MM.1S (cell line): ENCODE data around the gene DIP2C.

Experiments
- DNase-seq: peaks from one replicate; pipeline ENCODE4 v3.0.0-alpha.2; 2015
- H2AFZ ChIP-seq: fragments of 300-600 bp; sonication (generic); 2 replicates; pipeline ENCODE4 v1.6.0; 2016; ENCODE audit warnings: antibody characterized with exemption, low read length
- H3F3A ChIP-seq: fragments of 300-600 bp; sonication (generic); 2 replicates; pipeline ENCODE4 v1.6.1; 2016; ENCODE audit warnings: mild to moderate bottlenecking, antibody characterized with exemption, low read length, moderate library complexity, mixed read lengths; ENCODE audit not compliant: insufficient read depth
- H3K27ac ChIP-seq: fragments of 300-600 bp; sonication (generic); 2 replicates; pipeline ENCODE4 v1.5.1; 2016; ENCODE audit warnings: mild to moderate bottlenecking, low read length
- H3K27me3 ChIP-seq: fragments of 300-600 bp; sonication (generic); replicated peaks from 2 replicates; pipeline ENCODE4 v1.6.0; 2016; ENCODE audit warnings: low read length; ENCODE audit not compliant: insufficient read depth
- H3K36me3 ChIP-seq: fragments of 300-600 bp; sonication (generic); replicated peaks from 2 replicates; pipeline ENCODE4 v1.6.1; 2016; ENCODE audit warnings: mild to moderate bottlenecking, low read length, mixed read lengths; ENCODE audit not compliant: insufficient read depth
- H3K4me1 ChIP-seq: fragments of 300-600 bp; sonication (generic); 2 replicates; pipeline ENCODE4 v1.6.1; 2016; ENCODE audit warnings: low read length, mixed read lengths
- H3K4me2 ChIP-seq: fragments of 300-600 bp; sonication (generic); 2 replicates; pipeline ENCODE4 v1.6.0; 2016; ENCODE audit warnings: low read depth, low read length
- H3K4me3 ChIP-seq: fragments of 300-600 bp; sonication (generic); 2 replicates; pipeline ENCODE4 v1.5.1; 2016; ENCODE audit warnings: low read length, mixed read lengths
- H3K79me2 ChIP-seq: fragments of 300-600 bp; sonication (generic); 2 replicates; pipeline ENCODE4 v1.6.1; 2016; ENCODE audit warnings: mixed run types, low read length, mixed read lengths
- H3K9ac ChIP-seq: fragments of 300-600 bp; sonication (generic); 2 replicates; pipeline ENCODE4 v1.6.1; 2016; ENCODE audit warnings: low read length, mixed read lengths
- H3K9me2 ChIP-seq: fragments of 300-600 bp; sonication (generic); replicated peaks from 2 replicates; pipeline ENCODE4 v1.6.1; 2016; ENCODE audit warnings: mild to moderate bottlenecking, low read length, mixed read lengths; ENCODE audit not compliant: insufficient read depth
- H3K9me3 ChIP-seq: fragments of 300-600 bp; sonication (generic); replicated peaks from 2 replicates; pipeline ENCODE4 v1.6.1; 2016; ENCODE audit warnings: mild to moderate bottlenecking, low read length, mixed read lengths; ENCODE audit not compliant: insufficient read depth
- H4K20me1 ChIP-seq: fragments of 300-600 bp; sonication (generic); 2 replicates; pipeline ENCODE4 v1.6.1; 2016; ENCODE audit warnings: mild to moderate bottlenecking, low read length, moderate library complexity, mixed read lengths; ENCODE audit not compliant: insufficient read depth
- CTCF ChIP-seq: fragments of 300-600 bp; sonication (generic); IDR thresholded peaks from 2 replicates; pipeline ENCODE4 v1.5.1; 2016; ENCODE audit warnings: antibody characterized with exemption, low read length, mixed read lengths
- EZH2 ChIP-seq: fragments of 300-600 bp; sonication (generic); optimal IDR thresholded peaks from 2 replicates; pipeline ENCODE3; 2017; ENCODE audit warnings: low read depth, mild to moderate bottlenecking, antibody characterized with exemption, low read length, mixed read lengths
- EZH2phosphoT487 ChIP-seq: fragments of 300-600 bp; sonication (generic); IDR thresholded peaks from 2 replicates; pipeline ENCODE4 v1.6.1; 2018; ENCODE audit warnings: antibody characterized with exemption, low read length

Gene DIP2C

GRCh38 chr10:666237-667012, 23.0 kb downstream of the DIP2C start:
- TF ChIP-seq CTCF (no peak), EZH2phosphoT487 (no peak), EZH2 (no peak)
- Histone ChIP-seq H2AFZ (no peak overlapping the region), H3K36me3 (no peaks in the 10 kb centered on the region), H4K20me1 (no peaks in the 10 kb centered on the region), H3K9me2 (no peaks in the 10 kb centered on the region), H3F3A (no peaks in the 10 kb centered on the region), H3K9me3 (no peaks in the 10 kb centered on the region), H3K4me1 (no peaks in the 10 kb centered on the region), H3K4me2 (no peak overlapping the region), H3K9ac (no peak overlapping the region), H3K27me3 (no peaks in the 10 kb centered on the region), H3K27ac (no peak overlapping the region), H3K79me2 (no peaks in the 10 kb centered on the region), H3K4me3 (no peak overlapping the region)
- no peak for DNase-seq

- Histone ChIP-seq H4K20me1 (no peaks in the 10 kb centered on the region), H3K79me2 (no peaks in the 10 kb centered on the region), H3K36me3 (no peaks in the 10 kb centered on the region), H3K9ac (no peak overlapping the region), H2AFZ (no peak overlapping the region), H3K9me3 (no peaks in the 10 kb centered on the region), H3K27me3 (no peaks in the 10 kb centered on the region), H3K4me3 (no peak overlapping the region), H3K4me1 (peaks cover 7% of the 10 kb centered on the region), H3F3A (peaks cover 4% of the 10 kb centered on the region), H3K27ac (no peak overlapping the region), H3K4me2 (no peak overlapping the region), H3K9me2 (no peaks in the 10 kb centered on the region)
- TF ChIP-seq EZH2, result no peak
- no peak for TF ChIP-seq CTCF
- no peak for TF ChIP-seq EZH2phosphoT487
- no peak for DNase-seq
Measured at GRCh38 chr10:665579-666091, 23.8 kb downstream of the DIP2C start.

- H3K79me2 ChIP-seq, result no peaks in the 10 kb centered on the region
Measured at GRCh38 chr10:664893-665292, 24.6 kb downstream of the DIP2C start.

More at GRCh38 chr10:664893-665292, 24.6 kb downstream of the DIP2C start:
- Histone ChIP-seq H3K36me3 (no peaks in the 10 kb centered on the region), H3K27me3 (no peaks in the 10 kb centered on the region), H3K9ac (no peak overlapping the region), H3K4me2 (no peak overlapping the region), H3K4me1 (peaks cover 11% of the 10 kb centered on the region), H4K20me1 (no peaks in the 10 kb centered on the region), H2AFZ (no peak overlapping the region), H3F3A (peaks cover 9% of the 10 kb centered on the region), H3K9me3 (no peaks in the 10 kb centered on the region), H3K4me3 (no peak overlapping the region), H3K9me2 (no peaks in the 10 kb centered on the region), H3K27ac (no peak overlapping the region)
- no peak for DNase-seq
- TF ChIP-seq EZH2 (no peak), CTCF (no peak), EZH2phosphoT487 (no peak)
